Measurements from ENCODE around the gene ZNF3.

The ZNF3 gene

GRCh38 chr7:100048680-100049079 lies 32.8 kb downstream of the ZNF3 start:
- no peak for DNase-seq

- DNase-seq = no peak
These were observed 36.8 kb downstream of the ZNF3 start for GRCh38 chr7:100044718-100045117.

GRCh38 chr7:100040575-100040974 lies 40.9 kb downstream of the ZNF3 start:
- no peak for DNase-seq

- DNase-seq = no peak
These were observed 43.2 kb downstream of the ZNF3 start for GRCh38 chr7:100038326-100038725.

- no peak for DNase-seq
These were observed 45.6 kb downstream of the ZNF3 start for GRCh38 chr7:100035876-100036275.

GRCh38 chr7:100034871-100035510 lies 46.5 kb downstream of the ZNF3 start:
- DNase-seq = no peak

- no peak for DNase-seq
These were observed 48.0 kb downstream of the ZNF3 start for GRCh38 chr7:100033526-100033925.

- no peak for DNase-seq
These were observed 51.9 kb downstream of the ZNF3 start for GRCh38 chr7:100029596-100029995.

- no peak for DNase-seq
These were observed 54.3 kb downstream of the ZNF3 start for GRCh38 chr7:100027197-100027596.

- DNase-seq = no peak
These were observed 57.4 kb downstream of the ZNF3 start for GRCh38 chr7:100024020-100024619.

GRCh38 chr7:100023526-100023925 lies 58.0 kb downstream of the ZNF3 start:
- DNase-seq = no peak

- DNase-seq = no peak
These were observed 58.9 kb downstream of the ZNF3 start for GRCh38 chr7:100022621-100023020.

GRCh38 chr7:100021297-100021696 lies 60.2 kb downstream of the ZNF3 start:
- no peak for DNase-seq

All from KG1 (cell line).